ENCODE measurements around the gene KIF4A.
"Not testable (repeated sequence)": the region's sequence is repeated elsewhere in the genome, so short reads cannot be mapped to it uniquely, and the experiment has no call there.

KIF4A gene

GRCh38 chrX:70289793-70290770 lies at the start of gene KIF4A, which contains the start of gene PDZD11:
KIF4A (plus strand) TSS chrX:70290104; CDS start chrX:70290459, 355 bp downstream.
PDZD11 (minus strand) TSS chrX:70289927; CDS start chrX:70289341, 586 bp downstream.
- DNase-seq: peak; percentile 69

- DNase-seq: no peak
Measured at GRCh38 chrX:70240751-70241150, 49.2 kb upstream of the KIF4A start.

- DNase-seq: no peak
Measured at GRCh38 chrX:70241501-70241900, 48.4 kb upstream of the KIF4A start.

- DNase-seq: not testable (repeated sequence)
Measured at GRCh38 chrX:70243601-70244000, 46.3 kb upstream of the KIF4A start.

GRCh38 chrX:70244881-70245280 lies 45.0 kb upstream of the KIF4A start:
- DNase-seq: no peak

- DNase-seq: no peak
Measured at GRCh38 chrX:70247252-70247651, 42.7 kb upstream of the KIF4A start.

- DNase-seq: no peak
Measured at GRCh38 chrX:70252491-70252890, 37.4 kb upstream of the KIF4A start.

GRCh38 chrX:70253377-70254062 lies 36.4 kb upstream of the KIF4A start:
- no peak for DNase-seq

GRCh38 chrX:70254063-70254400 lies 35.9 kb upstream of the KIF4A start:
- no peak for DNase-seq

GRCh38 chrX:70254909-70255308 lies 35.0 kb upstream of the KIF4A start:
- no peak for DNase-seq

GRCh38 chrX:70255452-70255851 lies 34.5 kb upstream of the KIF4A start:
- DNase-seq: no peak

- DNase-seq: no peak
Measured at GRCh38 chrX:70257423-70258288, 32.2 kb upstream of the KIF4A start.

- DNase-seq: no peak
Measured at GRCh38 chrX:70260104-70260503, 29.8 kb upstream of the KIF4A start, which contains the start of gene P2RY4. P2RY4 (minus strand) TSS chrX:70260204; CDS start chrX:70259624, 580 bp downstream.

- no peak for DNase-seq
Measured at GRCh38 chrX:70262952-70263567, 26.8 kb upstream of the KIF4A start.

- no peak for DNase-seq
Measured at GRCh38 chrX:70264784-70265183, 25.1 kb upstream of the KIF4A start.

- DNase-seq: no peak
Measured at GRCh38 chrX:70268034-70268433, 21.9 kb upstream of the KIF4A start, which contains the start of gene ARR3. ARR3 (plus strand) TSS chrX:70268334; CDS start chrX:70269386, 1,052 bp downstream.

GRCh38 chrX:70274029-70274428 lies 15.9 kb upstream of the KIF4A start:
- DNase-seq: not testable (repeated sequence)

GRCh38 chrX:70279081-70279480 lies 10.8 kb upstream of the KIF4A start:
- no peak for DNase-seq

GRCh38 chrX:70280573-70280972 lies 9.3 kb upstream of the KIF4A start:
- DNase-seq: no peak

GRCh38 chrX:70281951-70282350 lies 8.0 kb upstream of the KIF4A start, which contains the start of gene RAB41:
RAB41 (plus strand) TSS chrX:70282172; CDS start chrX:70282218, 46 bp downstream.
- no peak for DNase-seq

GRCh38 chrX:70289168-70289792 lies 624 bp upstream of the KIF4A start:
- no peak for DNase-seq

- DNase-seq: no peak
Measured at GRCh38 chrX:70292788-70293187, 2.9 kb downstream of the KIF4A start.
